Gastroesophageal sphincter (tissue), 4 donors: Measurements from ENCODE around the gene MTIF3. TPM values are rescaled to one million over a fixed set of nuclear protein-coding genes. Genes with fewer than 3 reads are reported as not detected.

Experiments used
- ATAC-seq: fragments of 150-250 bp; one replicate; pipeline ENCODE4 v1.9.1; 2016; ENCODE audit warnings: mild to moderate bottlenecking, moderate library complexity
- H3K27ac ChIP-seq, 4 donors: fragments of 200-600 bp; sonication (generic) in 3 of 4; 1 replicate in 3 of 4; 2 replicates in 1 of 4; pipeline ENCODE4 v1.5.1; 2016 to 2019
- H3K27me3 ChIP-seq: fragments of 200-600 bp; sonication (generic); one replicate; pipeline ENCODE4 v1.5.1; 2019
- H3K36me3 ChIP-seq, 2 donors: fragments of 200-600 bp; sonication (generic); one replicate each; pipeline ENCODE4 v1.5.1; 2019; ENCODE audit warnings: control low read depth in 1 of 2
- H3K4me1 ChIP-seq, 3 donors: fragments of 200-600 bp; sonication (generic); 1 replicate in 2 of 3; 2 replicates in 1 of 3; pipeline ENCODE4 v1.5.1; 2016 to 2019; ENCODE audit warnings: control low read depth in 2 of 3
- H3K4me3 ChIP-seq, 2 donors: fragments of 200-600 bp; sonication (generic); one replicate each; pipeline ENCODE4 v1.5.1; 2019; ENCODE audit warnings: mild to moderate bottlenecking in 1 of 2, moderate library complexity in 1 of 2
- H3K9me3 ChIP-seq, 3 donors: fragments of 200-600 bp; sonication (generic); one replicate each; pipeline ENCODE4 v1.5.1; 2017 to 2019; ENCODE audit warnings: control low read depth in 2 of 3
- CTCF ChIP-seq, 4 experiments: fragments of 200-600 bp in 2 of 4; fragments of 450-650 bp in 2 of 4; sonication (generic) in 1 of 4; IDR thresholded peaks; one replicate each; pipeline ENCODE4 v1.5.1; 2017 to 2019; ENCODE audit warnings: antibody characterized with exemption in 4 of 4, mild to moderate bottlenecking in 2 of 4, moderate library complexity in 2 of 4
- EP300 ChIP-seq: sonication (generic); formaldehyde crosslinking; IDR thresholded peaks from one replicate; pipeline ENCODE4 v1.6.1; 2017; ENCODE audit warnings: antibody characterized with exemption, mild to moderate bottlenecking
- POLR2A ChIP-seq, 2 donors: fragments of 450-650 bp; IDR thresholded peaks; one replicate each; pipeline ENCODE4 v1.6.1; 2017; ENCODE audit warnings: antibody characterized with exemption in 2 of 2, mild to moderate bottlenecking in 2 of 2, moderate library complexity in 1 of 2
- POLR2AphosphoS5 ChIP-seq: sonication (generic); formaldehyde crosslinking; IDR thresholded peaks from one replicate; pipeline ENCODE4 v1.6.1; 2017; ENCODE audit warnings: antibody characterized with exemption
- WGBS, 2 donors: methylation state at CpG; one replicate each; pipeline ENCODE4 v1.1.5; 2018; ENCODE audit warnings: low coverage in 1 of 2; 5-methylcytosine and 5-hydroxymethylcytosine counted together
- total RNA-seq, 4 donors: library from RNA; depleted of rRNA; stranded (reverse); fragments of >200 nt; gene quantifications; one replicate each; pipeline ENCODE4 v1.1.0, GENCODE V29; 2016

Gene MTIF3
- total RNA-seq, 4 donors from 2014 or later: 40.1 to 72.0 (median 56.3) TPM

GRCh38 chr13:27408074-27408473 lies 42.3 kb downstream of the MTIF3 start:
- TF ChIP-seq POLR2AphosphoS5: no peak
- no peak for TF ChIP-seq EP300
- no peak for TF ChIP-seq CTCF (IDR thresholded peaks at IDR 0.05)
- no peak for TF ChIP-seq POLR2A (IDR thresholded peaks at IDR 0.05)
- no peak for ATAC-seq
- WGBS, 2 donors: 55 to 64% methylated on average over 2 to 3 of the region's 4 CpGs
- Histone ChIP-seq H3K4me1 (peaks cover 0 to 12% (median 6%) of the 10 kb centered on the region in 3 donors), H3K36me3 (no peaks in the 10 kb centered on the region), H3K27me3 (peaks cover 17% of the 10 kb centered on the region), H3K4me3 (no peak overlapping the region), H3K27ac (no peak overlapping the region), H3K9me3 (no peaks in the 10 kb centered on the region)

DNA sequence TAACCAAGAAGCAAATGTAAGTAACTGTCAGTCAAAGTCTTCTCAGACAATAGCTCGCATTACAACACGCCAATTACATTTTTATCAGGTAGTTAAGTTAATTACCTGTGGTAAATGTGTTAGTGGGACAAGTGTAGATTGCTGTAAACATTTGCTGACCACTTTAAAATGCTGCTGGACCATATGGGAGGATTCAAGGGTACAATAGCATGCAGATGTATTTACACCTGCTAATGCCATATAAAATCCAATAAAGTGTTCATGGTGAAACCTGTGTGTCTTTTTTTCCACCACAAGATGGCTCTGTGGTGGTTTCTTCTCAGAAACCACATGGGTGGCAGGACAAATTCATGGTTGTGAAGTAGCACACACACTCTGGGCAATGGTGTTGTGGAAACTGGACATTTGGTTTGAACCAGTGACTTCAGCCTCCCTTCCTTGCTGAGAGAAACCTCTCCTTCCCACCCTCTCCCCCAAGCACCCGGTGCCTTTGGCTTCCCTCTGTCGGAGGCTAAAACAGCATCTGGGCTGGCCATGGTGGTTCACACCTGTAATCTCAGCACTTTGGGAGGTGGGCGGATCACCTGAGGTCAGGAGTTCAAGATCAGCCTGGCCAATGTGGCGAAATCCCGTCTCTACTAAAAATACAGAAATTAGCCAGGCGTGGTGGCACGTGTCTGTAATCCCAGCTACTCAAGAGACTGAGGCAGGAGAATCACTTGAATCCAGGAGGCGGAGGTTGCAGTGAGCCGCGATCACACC lies 44.0 kb downstream of the MTIF3 start:
- no peak for ATAC-seq
- H3K4me1 ChIP-seq: peaks cover 0 to 19% (median 11%) of the 10 kb centered on the region in 3 donors
- H3K36me3 ChIP-seq: no peaks in the 10 kb centered on the region
- no peaks in the 10 kb centered on the region for H3K9me3 ChIP-seq
- H3K27me3 ChIP-seq: peaks cover 13% of the 10 kb centered on the region
- 84 to 86% methylated on average over 7 to 8 of the region's 12 CpGs for WGBS, 2 donors
- TF ChIP-seq POLR2AphosphoS5 (no peak), CTCF (IDR thresholded peaks at IDR 0.05) (peak; percentile 9 to 54 (median 40))
- no peak overlapping the region for H3K4me3 ChIP-seq
- no peak overlapping the region for H3K27ac ChIP-seq

DNA sequence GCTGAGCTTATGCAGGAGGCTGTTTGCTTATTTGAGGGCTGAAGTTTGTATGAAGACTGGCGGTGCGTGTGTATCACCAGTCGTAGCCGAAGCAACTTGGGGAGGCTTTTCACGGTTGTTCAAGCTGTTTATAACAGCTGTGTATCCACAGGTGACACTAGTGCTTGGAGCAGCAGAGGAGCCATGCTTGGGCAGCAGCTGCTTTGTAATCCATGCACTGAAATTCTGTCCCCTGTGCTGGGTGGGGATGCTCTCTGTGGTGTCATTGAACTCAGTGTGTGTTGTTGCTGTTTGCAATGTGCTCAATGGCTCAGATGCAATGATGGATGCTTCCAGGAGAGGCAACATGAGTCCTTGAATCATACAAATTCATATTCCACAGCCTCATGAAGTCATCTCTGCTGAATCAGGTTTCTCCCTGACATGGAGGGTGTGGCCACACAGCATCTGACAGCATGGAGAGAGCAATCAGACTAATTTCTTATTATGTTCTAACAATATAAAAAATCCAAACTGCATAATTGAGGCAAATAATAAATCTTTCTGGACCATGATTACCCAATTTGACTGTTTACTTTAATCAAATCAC lies 44.7 kb downstream of the MTIF3 start:
- no peak for TF ChIP-seq CTCF (IDR thresholded peaks at IDR 0.05)
- no peak for TF ChIP-seq POLR2AphosphoS5
- TF ChIP-seq EP300: no peak
- TF ChIP-seq POLR2A (IDR thresholded peaks at IDR 0.05): no peak
- Histone ChIP-seq H3K9me3 (no peaks in the 10 kb centered on the region), H3K36me3 (no peaks in the 10 kb centered on the region), H3K4me1 (peaks cover 0 to 19% (median 11%) of the 10 kb centered on the region in 3 donors), H3K4me3 (no peak overlapping the region), H3K27ac (no peak overlapping the region), H3K27me3 (peaks cover 10% of the 10 kb centered on the region)
- no peak for ATAC-seq
- 90% methylated on average over 2 to 5 of the region's 5 CpGs for WGBS, 2 donors

DNA sequence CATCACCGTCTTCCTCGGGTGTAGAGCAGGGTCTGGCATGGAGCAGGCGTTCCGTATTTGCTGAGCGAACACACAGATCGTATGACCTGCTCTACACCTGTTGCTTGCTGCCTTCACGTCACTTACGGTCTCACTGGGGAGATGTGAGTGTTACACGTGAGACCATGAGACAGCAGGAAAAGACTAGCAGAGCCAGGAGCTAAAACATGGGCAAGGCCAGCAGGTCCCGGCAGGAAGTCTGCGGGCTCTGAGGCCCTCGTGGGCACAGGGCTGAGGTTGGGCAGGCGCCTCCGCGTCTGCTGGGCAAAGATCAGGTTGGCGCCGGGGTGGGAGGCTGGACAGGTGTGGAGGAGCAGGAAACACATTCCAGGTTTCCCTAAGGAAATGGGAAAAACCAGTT lies 45.7 kb downstream of the MTIF3 start:
- H3K27me3 ChIP-seq: peaks cover 6% of the 10 kb centered on the region
- H3K27ac ChIP-seq: no peak overlapping the region
- no peak for TF ChIP-seq CTCF (IDR thresholded peaks at IDR 0.05)
- no peak for TF ChIP-seq POLR2A (IDR thresholded peaks at IDR 0.05)
- no peak for TF ChIP-seq EP300
- no peak for TF ChIP-seq POLR2AphosphoS5
- no peak overlapping the region for H3K4me3 ChIP-seq
- WGBS, 2 donors: 89 to 94% methylated on average over 12 of the region's 17 CpGs
- H3K9me3 ChIP-seq: no peaks in the 10 kb centered on the region
- H3K4me1 ChIP-seq: peaks cover 0 to 19% (median 11%) of the 10 kb centered on the region in 3 donors
- ATAC-seq: no peak
- H3K36me3 ChIP-seq: no peaks in the 10 kb centered on the region
